ENCODE measurements around the gene PCDH9.

DNA sequence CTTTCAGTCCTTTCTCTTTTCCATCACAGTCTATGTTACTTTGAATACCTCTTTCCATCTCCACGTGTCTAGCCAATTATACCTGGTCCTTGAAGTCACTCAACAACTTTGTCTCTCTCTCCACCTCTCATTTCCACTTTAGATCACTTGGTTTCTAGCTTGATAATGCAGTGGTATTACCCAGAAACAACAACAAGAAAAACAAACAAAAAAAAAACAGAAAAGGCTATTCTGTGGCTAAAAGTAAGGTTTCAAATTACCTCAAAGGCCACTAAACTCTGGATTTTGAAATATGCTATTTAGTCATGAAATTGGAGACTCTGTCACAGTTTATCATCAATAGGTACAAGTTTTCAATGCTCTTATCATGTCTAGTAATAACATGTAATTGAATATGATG, 184.8 kb downstream of the PCDH9 start:
- TF ChIP-seq, protein P1, sequence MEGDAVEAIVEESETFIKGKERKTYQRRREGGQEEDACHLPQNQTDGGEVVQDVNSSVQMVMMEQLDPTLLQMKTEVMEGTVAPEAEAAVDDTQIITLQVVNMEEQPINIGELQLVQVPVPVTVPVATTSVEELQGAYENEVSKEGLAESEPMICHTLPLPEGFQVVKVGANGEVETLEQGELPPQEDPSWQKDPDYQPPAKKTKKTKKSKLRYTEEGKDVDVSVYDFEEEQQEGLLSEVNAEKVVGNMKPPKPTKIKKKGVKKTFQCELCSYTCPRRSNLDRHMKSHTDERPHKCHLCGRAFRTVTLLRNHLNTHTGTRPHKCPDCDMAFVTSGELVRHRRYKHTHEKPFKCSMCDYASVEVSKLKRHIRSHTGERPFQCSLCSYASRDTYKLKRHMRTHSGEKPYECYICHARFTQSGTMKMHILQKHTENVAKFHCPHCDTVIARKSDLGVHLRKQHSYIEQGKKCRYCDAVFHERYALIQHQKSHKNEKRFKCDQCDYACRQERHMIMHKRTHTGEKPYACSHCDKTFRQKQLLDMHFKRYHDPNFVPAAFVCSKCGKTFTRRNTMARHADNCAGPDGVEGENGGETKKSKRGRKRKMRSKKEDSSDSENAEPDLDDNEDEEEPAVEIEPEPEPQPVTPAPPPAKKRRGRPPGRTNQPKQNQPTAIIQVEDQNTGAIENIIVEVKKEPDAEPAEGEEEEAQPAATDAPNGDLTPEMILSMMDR (IDR thresholded peaks at IDR 0.05; ENCODE audit: insufficient read depth, low read length, poor library complexity, severe bottlenecking), result no peak
- no peak for TF ChIP-seq EZH2phosphoT487 (conservative IDR thresholded peaks at IDR 0.05; ENCODE audit: low read length)

Measured in SU-DHL-6 (cell line).